Body of pancreas (tissue), 4 donors: Measurements from ENCODE around the gene BPIFB6.

Experiments
- POLR2A ChIP-seq, 3 donors: fragments of 450-650 bp; IDR thresholded peaks; one replicate each; pipeline ENCODE4 v1.6.1; 2016; ENCODE audit warnings: antibody characterized with exemption in 3 of 3, mild to moderate bottlenecking in 2 of 3
- TF ChIP-seq, protein P1 (sequence below), 7 experiments: fragments of 450-650 bp in 4 of 7; fragments of 200-600 bp in 3 of 7; sonication (generic) in 3 of 7; IDR thresholded peaks; one replicate each; pipeline ENCODE4 v1.5.1; 2016 to 2019; ENCODE audit warnings: antibody characterized with exemption in 7 of 7

DNA sequence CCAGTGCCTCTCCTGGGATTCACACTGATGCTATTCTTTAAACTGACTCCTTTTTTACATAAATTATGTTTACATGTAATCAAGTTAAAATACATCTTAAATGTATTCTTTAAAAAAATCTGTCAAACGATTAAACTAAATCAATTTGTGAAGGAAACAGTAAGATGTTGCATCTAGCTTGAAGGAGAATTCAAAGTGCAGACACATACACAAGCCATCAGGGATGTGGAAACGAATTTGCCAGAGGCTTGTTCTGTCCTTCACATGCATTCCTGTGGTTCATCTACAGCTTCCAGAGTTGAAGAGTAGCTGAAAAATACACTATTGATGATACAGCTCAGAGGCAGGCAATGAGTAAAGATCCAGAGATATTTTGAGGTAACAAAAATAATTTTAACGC lies 15.0 kb downstream of the BPIFB6 start:
- TF ChIP-seq, protein P1, sequence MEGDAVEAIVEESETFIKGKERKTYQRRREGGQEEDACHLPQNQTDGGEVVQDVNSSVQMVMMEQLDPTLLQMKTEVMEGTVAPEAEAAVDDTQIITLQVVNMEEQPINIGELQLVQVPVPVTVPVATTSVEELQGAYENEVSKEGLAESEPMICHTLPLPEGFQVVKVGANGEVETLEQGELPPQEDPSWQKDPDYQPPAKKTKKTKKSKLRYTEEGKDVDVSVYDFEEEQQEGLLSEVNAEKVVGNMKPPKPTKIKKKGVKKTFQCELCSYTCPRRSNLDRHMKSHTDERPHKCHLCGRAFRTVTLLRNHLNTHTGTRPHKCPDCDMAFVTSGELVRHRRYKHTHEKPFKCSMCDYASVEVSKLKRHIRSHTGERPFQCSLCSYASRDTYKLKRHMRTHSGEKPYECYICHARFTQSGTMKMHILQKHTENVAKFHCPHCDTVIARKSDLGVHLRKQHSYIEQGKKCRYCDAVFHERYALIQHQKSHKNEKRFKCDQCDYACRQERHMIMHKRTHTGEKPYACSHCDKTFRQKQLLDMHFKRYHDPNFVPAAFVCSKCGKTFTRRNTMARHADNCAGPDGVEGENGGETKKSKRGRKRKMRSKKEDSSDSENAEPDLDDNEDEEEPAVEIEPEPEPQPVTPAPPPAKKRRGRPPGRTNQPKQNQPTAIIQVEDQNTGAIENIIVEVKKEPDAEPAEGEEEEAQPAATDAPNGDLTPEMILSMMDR (IDR thresholded peaks at IDR 0.05), result no peak
- no peak for TF ChIP-seq POLR2A (IDR thresholded peaks at IDR 0.05)
